DOHH2 (cell line): ENCODE measurements around the gene GTF3C1.

Experiments used
- H3F3A ChIP-seq: fragments of 200-600 bp; sonication (generic), shearing (Covaris generic); 2 replicates; pipeline ENCODE4 v1.6.0; 2016; ENCODE audit warnings: antibody characterized with exemption, mild to moderate bottlenecking; ENCODE audit not compliant: control insufficient read depth, insufficient read depth
- H3K27ac ChIP-seq: fragments of 200-600 bp; sonication (generic); 2 replicates; pipeline ENCODE4 v1.5.1; 2014; ENCODE audit warnings: low read depth, mild to moderate bottlenecking, low read length, moderate library complexity
- H3K27me3 ChIP-seq: fragments of 200-600 bp; sonication (generic); 2 replicates; pipeline ENCODE4 v1.6.1; 2014; ENCODE audit warnings: mild to moderate bottlenecking, low read length, mixed read lengths; ENCODE audit not compliant: control insufficient read depth
- H3K36me3 ChIP-seq: fragments of 200-600 bp; sonication (generic); 2 replicates; pipeline ENCODE4 v1.6.1; 2014; ENCODE audit warnings: mild to moderate bottlenecking, low read length, moderate library complexity, mixed read lengths; ENCODE audit not compliant: control insufficient read depth
- H3K4me1 ChIP-seq: fragments of 200-600 bp; sonication (generic); 2 replicates; pipeline ENCODE4 v1.6.1; 2014; ENCODE audit warnings: mild to moderate bottlenecking, low read length, mixed read lengths; ENCODE audit not compliant: control insufficient read depth
- H3K4me2 ChIP-seq: fragments of 200-600 bp; sonication (generic); 2 replicates; pipeline ENCODE4 v1.6.0; 2014; ENCODE audit warnings: mild to moderate bottlenecking, low read length, moderate library complexity
- H3K4me3 ChIP-seq: fragments of 200-600 bp; sonication (generic); 2 replicates; pipeline ENCODE4 v1.5.1; 2014; ENCODE audit warnings: mild to moderate bottlenecking, low read length, mixed read lengths
- H3K79me2 ChIP-seq: fragments of 200-600 bp; sonication (generic); 2 replicates; pipeline ENCODE4 v1.6.1; 2014; ENCODE audit warnings: mild to moderate bottlenecking, low read length, mixed read lengths; ENCODE audit not compliant: control insufficient read depth
- H3K9me2 ChIP-seq: fragments of 200-600 bp; sonication (generic); replicated peaks from 2 replicates; pipeline ENCODE4 v1.6.1; 2014; ENCODE audit warnings: mild to moderate bottlenecking, low read length, mixed read lengths; ENCODE audit not compliant: control insufficient read depth
- H3K9me3 ChIP-seq: fragments of 200-600 bp; sonication (generic); 2 replicates; pipeline ENCODE4 v1.6.1; 2014; ENCODE audit warnings: antibody characterized with exemption, low read length, mixed read lengths; ENCODE audit not compliant: control insufficient read depth, insufficient read depth
- H4K20me1 ChIP-seq: fragments of 200-600 bp; sonication (generic); 2 replicates; pipeline ENCODE4 v1.6.0; 2014; ENCODE audit warnings: low read depth, mild to moderate bottlenecking, antibody characterized with exemption, low read length, moderate library complexity; ENCODE audit not compliant: control insufficient read depth, insufficient read depth
- CTCF ChIP-seq: fragments of 200-600 bp; sonication (generic); IDR thresholded peaks from one replicate; pipeline ENCODE4 v1.5.1; 2014; ENCODE audit warnings: antibody characterized with exemption, mild to moderate bottlenecking, low read depth, low read length; ENCODE audit not compliant: poor library complexity, severe bottlenecking
- EZH2phosphoT487 ChIP-seq: fragments of 200-600 bp; sonication (generic); IDR thresholded peaks from 2 replicates; pipeline ENCODE4 v1.6.1; 2017; ENCODE audit warnings: borderline replicate concordance, mild to moderate bottlenecking, antibody characterized with exemption, low read length, moderate library complexity, mixed read lengths

Gene GTF3C1

GRCh38 chr16:27597361-27597760, 47.6 kb upstream of the GTF3C1 start:
- Histone ChIP-seq H3K27me3 (no peaks in the 10 kb centered on the region), H3K36me3 (no peaks in the 10 kb centered on the region), H3F3A (no peaks in the 10 kb centered on the region), H3K27ac (no peak overlapping the region), H3K4me2 (no peak overlapping the region), H3K4me1 (no peaks in the 10 kb centered on the region), H4K20me1 (no peaks in the 10 kb centered on the region), H3K9me3 (no peaks in the 10 kb centered on the region), H3K9me2 (no peaks in the 10 kb centered on the region), H3K4me3 (no peak overlapping the region), H3K79me2 (no peaks in the 10 kb centered on the region)
- TF ChIP-seq EZH2phosphoT487 (no peak), CTCF (no peak)

GRCh38 chr16:27596411-27596810, 46.7 kb upstream of the GTF3C1 start:
- Histone ChIP-seq H3K36me3 (no peaks in the 10 kb centered on the region), H3K4me2 (no peak overlapping the region), H3K4me3 (no peak overlapping the region), H3K27me3 (no peaks in the 10 kb centered on the region), H3F3A (no peaks in the 10 kb centered on the region), H3K9me3 (no peaks in the 10 kb centered on the region), H3K79me2 (no peaks in the 10 kb centered on the region), H3K4me1 (no peaks in the 10 kb centered on the region), H3K9me2 (no peaks in the 10 kb centered on the region), H3K27ac (no peak overlapping the region), H4K20me1 (no peaks in the 10 kb centered on the region)
- TF ChIP-seq EZH2phosphoT487 = no peak
- TF ChIP-seq CTCF = no peak

DNA sequence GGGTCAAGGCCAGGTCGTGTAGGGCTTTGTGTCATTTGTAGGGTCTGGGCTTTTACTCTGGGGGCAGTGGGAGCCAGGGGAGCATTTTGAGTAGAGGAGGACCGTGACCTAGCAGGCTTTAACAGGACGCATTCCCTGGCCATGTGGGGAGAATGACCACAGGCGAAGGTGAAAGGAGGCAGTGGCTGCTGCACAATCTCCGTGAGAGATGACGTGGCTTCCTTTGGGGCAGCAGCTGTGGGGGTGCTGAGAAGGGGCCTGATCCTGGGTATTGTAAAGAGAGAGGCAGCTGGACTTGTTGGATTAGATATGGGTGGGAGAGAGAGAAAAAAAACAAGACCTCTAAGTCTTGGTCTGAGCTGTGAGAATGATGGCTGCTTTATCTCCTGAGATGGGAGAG, 46.3 kb upstream of the GTF3C1 start:
- no peak overlapping the region for H3K4me2 ChIP-seq
- no peaks in the 10 kb centered on the region for H3K4me1 ChIP-seq
- no peaks in the 10 kb centered on the region for H3K9me3 ChIP-seq
- no peaks in the 10 kb centered on the region for H3K27me3 ChIP-seq
- H3F3A ChIP-seq = no peaks in the 10 kb centered on the region
- no peaks in the 10 kb centered on the region for H3K36me3 ChIP-seq
- no peak overlapping the region for H3K4me3 ChIP-seq
- no peak for TF ChIP-seq EZH2phosphoT487
- no peak for TF ChIP-seq CTCF
- no peak overlapping the region for H3K27ac ChIP-seq
- H3K9me2 ChIP-seq = no peaks in the 10 kb centered on the region
- no peaks in the 10 kb centered on the region for H4K20me1 ChIP-seq
- no peaks in the 10 kb centered on the region for H3K79me2 ChIP-seq

DNA sequence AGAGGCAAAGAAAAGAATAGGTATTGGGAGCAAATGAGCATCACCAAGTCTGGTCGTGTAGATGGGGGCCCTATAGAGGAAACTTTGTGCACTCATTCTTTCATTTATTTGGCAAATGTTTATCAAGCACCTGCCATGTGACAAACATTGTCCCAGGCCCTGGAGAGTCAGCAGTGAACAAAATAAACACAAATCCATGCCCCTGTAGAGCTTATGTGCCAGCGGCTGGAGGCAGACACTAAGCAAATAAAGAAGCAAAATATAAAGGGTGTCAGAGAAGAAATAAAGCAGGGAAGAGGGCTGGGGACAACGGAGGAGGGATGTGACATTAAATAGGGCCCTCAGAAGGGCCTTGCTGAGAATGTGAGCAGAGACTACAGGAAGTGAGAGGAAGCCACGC, 45.8 kb upstream of the GTF3C1 start:
- Histone ChIP-seq H3K9me3 (no peaks in the 10 kb centered on the region), H4K20me1 (no peaks in the 10 kb centered on the region), H3K4me3 (no peak overlapping the region), H3K9me2 (no peaks in the 10 kb centered on the region), H3K27me3 (no peaks in the 10 kb centered on the region), H3K4me1 (no peaks in the 10 kb centered on the region), H3K27ac (no peak overlapping the region), H3F3A (no peaks in the 10 kb centered on the region), H3K79me2 (no peaks in the 10 kb centered on the region), H3K36me3 (no peaks in the 10 kb centered on the region), H3K4me2 (no peak overlapping the region)
- TF ChIP-seq EZH2phosphoT487 (no peak), CTCF (no peak)
